Fibroblast of skin of left quadriceps (primary cell): ENCODE data around the gene TFPT.

ENCODE experiments used
- DNase-seq, 2 experiments: peaks; one replicate each; pipeline ENCODE4 v3.0.0-alpha.2; 2013; ENCODE audit warnings: low read depth in 2 of 2

TFPT gene

GRCh38 chr19:54077334-54077733, 38.1 kb downstream of the TFPT start:
- no peak for DNase-seq

- no peak for DNase-seq
These were observed 40.6 kb downstream of the TFPT start for GRCh38 chr19:54074851-54075250.

- DNase-seq: no peak
These were observed 41.6 kb downstream of the TFPT start for GRCh38 chr19:54073829-54074228.

- no peak for DNase-seq
These were observed 46.0 kb downstream of the TFPT start for GRCh38 chr19:54069470-54069869.

GRCh38 chr19:54063350-54064116, 51.9 kb downstream of the TFPT start, which contains the start of gene VSTM1:
TSS of gene VSTM1 (minus strand) at chr19:54063897. CDS start at chr19:54063777, 120 bp downstream.
- no peak for DNase-seq

GRCh38 chr19:54062643-54063042, 52.8 kb downstream of the TFPT start:
- no peak for DNase-seq
